PFSK-1 (cell line): ENCODE results near the gene EFCC1.

Source experiments
- POLR2AphosphoS5 ChIP-seq: IDR thresholded peaks from 2 replicates; pipeline ENCODE4 v1.6.1; 2012; ENCODE audit warnings: low read depth, mild to moderate bottlenecking, control low read depth, low read length, moderate library complexity
- REST ChIP-seq, 2 experiments: IDR thresholded peaks; 2 replicates each; pipeline versions ENCODE4 v1.6.1 to v1.8.0; 2011 to 2012; ENCODE audit warnings: low read depth in 2 of 2, low read length in 2 of 2, control low read depth in 1 of 2, inconsistent platforms in 1 of 2, mild to moderate bottlenecking in 1 of 2, moderate library complexity in 1 of 2; ENCODE audit not compliant: insufficient read depth in 1 of 2
- TAF1 ChIP-seq: IDR thresholded peaks from 2 replicates; pipeline ENCODE4 v1.6.1; 2012; ENCODE audit warnings: low read length, control low read depth, borderline replicate concordance; ENCODE audit not compliant: insufficient read depth

- TF ChIP-seq POLR2AphosphoS5 = no peak
- TF ChIP-seq TAF1 = no peak
- TF ChIP-seq REST (IDR thresholded peaks at IDR 0.05; ENCODE audit: insufficient read depth in 1 of 2, low read depth in 2 of 2, low read length in 2 of 2) = no peak
Observed at GRCh38 chr3:129054605-129055104, 53.6 kb downstream of the EFCC1 start.
